Coronary artery (tissue), 2 donors: ENCODE data around the gene SNCA.

Experiments used
- DNase-seq: peaks from one replicate; pipeline ENCODE4 v3.0.0-alpha.2; 2017; ENCODE audit warnings: low spot score
- H3K27ac ChIP-seq, 2 donors: fragments of 200-600 bp; sonication (generic); one replicate each; pipeline ENCODE4 v1.5.1; 2016 to 2019
- H3K4me3 ChIP-seq: fragments of 200-600 bp; sonication (generic); 2 replicates; pipeline ENCODE4 v1.5.1; 2016; ENCODE audit warnings: mild to moderate bottlenecking, moderate library complexity
- CTCF ChIP-seq: fragments of 200-600 bp; sonication (generic); IDR thresholded peaks from one replicate; pipeline ENCODE4 v1.5.1; 2019; ENCODE audit warnings: antibody characterized with exemption

The SNCA gene

GRCh38 chr4:89759426-89759825 lies 77.5 kb downstream of the SNCA start:
- H3K4me3 ChIP-seq = no peak overlapping the region
- no peak overlapping the region for H3K27ac ChIP-seq
- no peak for TF ChIP-seq CTCF
- no peak for DNase-seq

- no peak overlapping the region for H3K4me3 ChIP-seq
- DNase-seq = no peak
- TF ChIP-seq CTCF = no peak
- no peak overlapping the region for H3K27ac ChIP-seq
Observed at GRCh38 chr4:89757154-89757719, 79.7 kb downstream of the SNCA start.

- DNase-seq = no peak
- no peak for TF ChIP-seq CTCF
- no peak overlapping the region for H3K4me3 ChIP-seq
- H3K27ac ChIP-seq = no peak overlapping the region
Observed at GRCh38 chr4:89755220-89755619, 81.7 kb downstream of the SNCA start.

- H3K27ac ChIP-seq = no peak overlapping the region
- no peak overlapping the region for H3K4me3 ChIP-seq
- no peak for TF ChIP-seq CTCF
Observed at GRCh38 chr4:89754531-89754930, 82.4 kb downstream of the SNCA start.

GRCh38 chr4:89753601-89754066 lies 83.3 kb downstream of the SNCA start:
- H3K4me3 ChIP-seq = no peak overlapping the region
- no peak overlapping the region for H3K27ac ChIP-seq
- no peak for TF ChIP-seq CTCF
- DNase-seq = no peak

More at GRCh38 chr4:89754531-89754930, 82.4 kb downstream of the SNCA start:
- no peak for DNase-seq

GRCh38 chr4:89752932-89753598 lies 83.9 kb downstream of the SNCA start:
- Histone ChIP-seq H3K27ac (no peak overlapping the region), H3K4me3 (no peak overlapping the region)
- TF ChIP-seq CTCF = no peak
- no peak for DNase-seq

- TF ChIP-seq CTCF = no peak
- no peak for DNase-seq
- H3K27ac ChIP-seq = no peak overlapping the region
- H3K4me3 ChIP-seq = no peak overlapping the region
Observed at GRCh38 chr4:89751416-89751815, 85.5 kb downstream of the SNCA start.
